Prostate gland (tissue), 2 donors: Measurements from ENCODE around the gene INPP4B.

ENCODE experiments used
- POLR2A ChIP-seq: fragments of 450-650 bp; IDR thresholded peaks from one replicate; pipeline ENCODE4 v1.6.1; 2016; ENCODE audit warnings: antibody characterized with exemption, mild to moderate bottlenecking
- TF ChIP-seq, protein P1 (sequence below), 4 experiments: fragments of 200-600 bp in 2 of 4; fragments of 450-650 bp in 2 of 4; sonication (generic) in 2 of 4; IDR thresholded peaks; 1 replicate in 3 of 4; 2 replicates in 1 of 4; pipeline ENCODE4 v1.5.1; 2016 to 2019; ENCODE audit warnings: antibody characterized with exemption in 4 of 4, mild to moderate bottlenecking in 2 of 4, moderate library complexity in 2 of 4

DNA sequence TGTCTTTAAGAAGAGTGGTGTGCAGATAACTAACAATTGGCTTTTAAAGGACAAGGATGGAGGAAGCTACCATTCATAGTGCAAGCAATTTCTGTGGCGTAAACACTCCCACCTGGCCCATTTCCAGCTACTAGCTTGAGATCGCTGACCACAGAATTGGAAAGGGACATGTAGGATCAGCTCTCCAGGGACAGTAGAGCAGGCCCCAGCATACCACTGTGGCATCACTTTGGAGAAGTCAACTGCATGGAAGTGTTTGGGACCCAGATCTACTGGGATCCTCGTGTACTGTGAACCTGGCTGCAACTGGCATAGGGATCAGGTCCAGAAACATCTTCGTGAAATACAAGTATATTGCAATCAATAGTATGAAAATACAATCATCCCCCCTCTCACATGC lies 515.0 kb downstream of the INPP4B start:
- TF ChIP-seq, protein P1, sequence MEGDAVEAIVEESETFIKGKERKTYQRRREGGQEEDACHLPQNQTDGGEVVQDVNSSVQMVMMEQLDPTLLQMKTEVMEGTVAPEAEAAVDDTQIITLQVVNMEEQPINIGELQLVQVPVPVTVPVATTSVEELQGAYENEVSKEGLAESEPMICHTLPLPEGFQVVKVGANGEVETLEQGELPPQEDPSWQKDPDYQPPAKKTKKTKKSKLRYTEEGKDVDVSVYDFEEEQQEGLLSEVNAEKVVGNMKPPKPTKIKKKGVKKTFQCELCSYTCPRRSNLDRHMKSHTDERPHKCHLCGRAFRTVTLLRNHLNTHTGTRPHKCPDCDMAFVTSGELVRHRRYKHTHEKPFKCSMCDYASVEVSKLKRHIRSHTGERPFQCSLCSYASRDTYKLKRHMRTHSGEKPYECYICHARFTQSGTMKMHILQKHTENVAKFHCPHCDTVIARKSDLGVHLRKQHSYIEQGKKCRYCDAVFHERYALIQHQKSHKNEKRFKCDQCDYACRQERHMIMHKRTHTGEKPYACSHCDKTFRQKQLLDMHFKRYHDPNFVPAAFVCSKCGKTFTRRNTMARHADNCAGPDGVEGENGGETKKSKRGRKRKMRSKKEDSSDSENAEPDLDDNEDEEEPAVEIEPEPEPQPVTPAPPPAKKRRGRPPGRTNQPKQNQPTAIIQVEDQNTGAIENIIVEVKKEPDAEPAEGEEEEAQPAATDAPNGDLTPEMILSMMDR (IDR thresholded peaks at IDR 0.05) = no peak
- TF ChIP-seq POLR2A = no peak
